ENCODE data around the gene PTGES2. TPM values are rescaled to one million over a fixed set of nuclear protein-coding genes. Genes with fewer than 3 reads are reported as not detected.

The PTGES2 gene
- polyA plus RNA-seq, 3 donors = 35.2 to 43.5 (median 39.2) TPM

GRCh38 chr9:128153947-128154695 is 26.6 kb upstream of the PTGES2 start:
- DNase-seq (ENCODE audit: low read depth in 3 of 3, low spot score in 2 of 3) = no peak

- no peak for DNase-seq (ENCODE audit: low read depth in 3 of 3, low spot score in 2 of 3)
Observed at GRCh38 chr9:128153060-128153946, 25.8 kb upstream of the PTGES2 start.

- DNase-seq (ENCODE audit: low read depth in 3 of 3, low spot score in 2 of 3) = no peak
Observed at GRCh38 chr9:128152133-128153059, 24.9 kb upstream of the PTGES2 start.

GRCh38 chr9:128151309-128152132 is 24.0 kb upstream of the PTGES2 start:
- DNase-seq (ENCODE audit: low read depth in 3 of 3, low spot score in 2 of 3) = no peak

GRCh38 chr9:128150594-128151308 is 23.2 kb upstream of the PTGES2 start:
- DNase-seq (ENCODE audit: low read depth in 3 of 3, low spot score in 2 of 3) = no peak

GRCh38 chr9:128149951-128150593 is 22.5 kb upstream of the PTGES2 start:
- no peak for DNase-seq (ENCODE audit: low read depth in 3 of 3, low spot score in 2 of 3)

- DNase-seq (ENCODE audit: low read depth in 3 of 3, low spot score in 2 of 3) = no peak
Observed at GRCh38 chr9:128149001-128149701, 21.6 kb upstream of the PTGES2 start, which contains the start of gene LCN2. Gene LCN2 (plus strand): TSS chr9:128149453. CDS start chr9:128149526, 73 bp downstream.

- DNase-seq (ENCODE audit: low read depth in 3 of 3, low spot score in 2 of 3) = no peak
Observed at GRCh38 chr9:128148509-128149000, 21.0 kb upstream of the PTGES2 start.

GRCh38 chr9:128146591-128147120 is 19.1 kb upstream of the PTGES2 start:
- DNase-seq (ENCODE audit: low read depth in 3 of 3, low spot score in 2 of 3) = no peak

- DNase-seq (ENCODE audit: low read depth in 3 of 3, low spot score in 2 of 3) = no peak
Observed at GRCh38 chr9:128145951-128146351, 18.4 kb upstream of the PTGES2 start.

GRCh38 chr9:128145536-128145935 is 18.0 kb upstream of the PTGES2 start:
- DNase-seq (ENCODE audit: low read depth in 3 of 3, low spot score in 2 of 3) = no peak

GRCh38 chr9:128144239-128145181 is 17.0 kb upstream of the PTGES2 start:
- DNase-seq (ENCODE audit: low read depth in 3 of 3, low spot score in 2 of 3) = no peak

GRCh38 chr9:128143525-128144238 is 16.2 kb upstream of the PTGES2 start:
- DNase-seq (ENCODE audit: low read depth in 3 of 3, low spot score in 2 of 3) = no peak

- DNase-seq (ENCODE audit: low read depth in 3 of 3, low spot score in 2 of 3) = no peak
Observed at GRCh38 chr9:128142596-128142995, 15.1 kb upstream of the PTGES2 start.

- DNase-seq (ENCODE audit: low read depth in 3 of 3, low spot score in 2 of 3) = no peak
Observed at GRCh38 chr9:128142061-128142460, 14.5 kb upstream of the PTGES2 start.

GRCh38 chr9:128141604-128142003 is 14.1 kb upstream of the PTGES2 start:
- DNase-seq (ENCODE audit: low read depth in 3 of 3, low spot score in 2 of 3) = no peak

Data from right renal cortex interstitium (tissue), 3 donors.